HFFc6 (cell line): ENCODE results near the gene KCNMB2. TPM values are rescaled to one million over a fixed set of nuclear protein-coding genes. Genes with fewer than 3 reads are reported as not detected.

Source experiments
- DNase-seq: peaks from one replicate; pipeline ENCODE4 v3.0.0-alpha.2; 2018
- H3K27ac Mint-ChIP-seq: 2 replicates; pipeline ENCODE4 v1.8.0; 2020; ENCODE audit warnings: mild to moderate bottlenecking, mixed read lengths
- H3K27me3 Mint-ChIP-seq: 2 replicates; pipeline ENCODE4 v1.8.0; 2021; ENCODE audit warnings: mild to moderate bottlenecking, moderate library complexity, mixed read lengths; ENCODE audit not compliant: insufficient read depth
- H3K36me3 Mint-ChIP-seq: 2 replicates; pipeline ENCODE4 v1.8.0; 2021; ENCODE audit warnings: low read depth, mixed read lengths
- H3K4me1 Mint-ChIP-seq: 2 replicates; pipeline ENCODE4 v1.8.0; 2020; ENCODE audit warnings: low read depth, mixed read lengths
- H3K4me3 Mint-ChIP-seq: 2 replicates; pipeline ENCODE4 v1.8.0; 2020; ENCODE audit warnings: mild to moderate bottlenecking, moderate library complexity, mixed read lengths
- H3K9me3 Mint-ChIP-seq: 2 replicates; pipeline ENCODE4 v1.8.0; 2020; ENCODE audit warnings: mild to moderate bottlenecking, mixed read lengths
- CTCF ChIP-seq: fragments of 200-600 bp; sonication (generic); IDR thresholded peaks from 2 replicates; pipeline ENCODE4 v1.5.0; 2021; ENCODE audit warnings: antibody characterized with exemption, mild to moderate bottlenecking
- total RNA-seq, 6 experiments: library from RNA; stranded (reverse); fragmentation: NEBNext Ultra II Directional; extraction: Animal tissue kit (Norgen Biotek cat#: 25700); gene quantifications; 2 replicates in 1 of 6; 3 replicates in 5 of 6; pipeline ENCODE4 v1.2.3, GENCODE V29; 2021

The KCNMB2 gene
- total RNA-seq, 6 experiments from 2014 or later, result not detected

DNA sequence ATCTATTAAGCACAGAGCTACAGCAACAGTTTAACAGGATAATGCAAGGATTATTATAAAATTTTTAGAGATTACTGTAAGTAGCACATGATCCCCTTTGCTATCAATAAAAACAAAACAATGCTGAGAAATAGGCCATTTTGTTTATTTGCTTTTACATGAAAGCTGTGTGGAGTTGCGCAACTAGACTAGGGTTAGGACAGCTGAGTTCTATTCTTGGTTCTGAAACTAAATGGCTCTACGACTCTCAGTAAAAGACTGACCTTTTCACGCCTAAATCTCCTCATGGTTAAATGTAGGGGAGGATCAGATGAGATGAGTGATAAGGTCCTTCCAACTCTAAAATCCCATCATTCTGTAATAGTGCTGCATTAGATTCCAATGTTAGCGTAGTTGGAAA is 25.0 kb downstream of the KCNMB2 start:
- Mint-ChIP-seq H3K4me1 (no peaks in the 10 kb centered on the region), H3K36me3 (no peaks in the 10 kb centered on the region; the same call in 1 of the 2 replicates), H3K27ac (no peak overlapping the region), H3K9me3 (peaks cover 12% of the 10 kb centered on the region), H3K27me3 (no peaks in the 10 kb centered on the region), H3K4me3 (no peak overlapping the region)
- TF ChIP-seq CTCF, result no peak
- DNase-seq, result no peak

GRCh38 chr3:178562143-178562946 is 26.1 kb downstream of the KCNMB2 start:
- peaks cover 12% of the 10 kb centered on the region for H3K9me3 Mint-ChIP-seq
- H3K4me3 Mint-ChIP-seq, result no peak overlapping the region
- DNase-seq, result no peak

GRCh38 chr3:178562947-178563232 is 26.7 kb downstream of the KCNMB2 start:
- Mint-ChIP-seq H3K4me3 (no peak overlapping the region), H3K36me3 (no peaks in the 10 kb centered on the region; the same call in 1 of the 2 replicates), H3K27ac (no peak overlapping the region), H3K27me3 (no peaks in the 10 kb centered on the region), H3K4me1 (no peaks in the 10 kb centered on the region), H3K9me3 (peaks cover 12% of the 10 kb centered on the region)
- TF ChIP-seq CTCF, result no peak
- no peak for DNase-seq

More at GRCh38 chr3:178562143-178562946, 26.1 kb downstream of the KCNMB2 start:
- Mint-ChIP-seq H3K27me3 (no peaks in the 10 kb centered on the region), H3K36me3 (no peaks in the 10 kb centered on the region; the same call in 1 of the 2 replicates), H3K4me1 (no peaks in the 10 kb centered on the region), H3K27ac (no peak overlapping the region)
- TF ChIP-seq CTCF, result no peak

DNA sequence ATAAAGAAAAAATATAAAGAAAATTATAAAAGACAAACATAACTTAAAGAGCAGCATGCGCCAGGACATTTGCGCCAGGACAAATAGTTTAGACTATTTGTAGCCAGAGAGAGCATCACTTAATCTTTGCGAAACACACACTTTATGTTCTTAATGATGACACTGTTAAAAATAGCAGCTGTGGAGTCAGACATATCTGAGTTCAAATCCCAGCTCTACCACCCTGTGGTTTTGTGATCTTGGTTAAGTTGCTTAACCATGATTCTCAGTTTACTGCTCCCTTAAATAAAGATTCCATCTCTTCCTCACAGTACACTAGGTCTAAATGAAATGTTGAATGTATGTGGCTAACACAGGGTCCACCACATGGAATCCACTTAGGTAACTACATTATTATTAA is 31.4 kb downstream of the KCNMB2 start:
- Mint-ChIP-seq H3K9me3 (peaks cover 16% of the 10 kb centered on the region), H3K4me1 (no peaks in the 10 kb centered on the region), H3K27ac (no peak overlapping the region), H3K27me3 (no peaks in the 10 kb centered on the region), H3K4me3 (no peak overlapping the region), H3K36me3 (no peaks in the 10 kb centered on the region; the same call in 1 of the 2 replicates)
- no peak for DNase-seq
- TF ChIP-seq CTCF, result no peak

DNA sequence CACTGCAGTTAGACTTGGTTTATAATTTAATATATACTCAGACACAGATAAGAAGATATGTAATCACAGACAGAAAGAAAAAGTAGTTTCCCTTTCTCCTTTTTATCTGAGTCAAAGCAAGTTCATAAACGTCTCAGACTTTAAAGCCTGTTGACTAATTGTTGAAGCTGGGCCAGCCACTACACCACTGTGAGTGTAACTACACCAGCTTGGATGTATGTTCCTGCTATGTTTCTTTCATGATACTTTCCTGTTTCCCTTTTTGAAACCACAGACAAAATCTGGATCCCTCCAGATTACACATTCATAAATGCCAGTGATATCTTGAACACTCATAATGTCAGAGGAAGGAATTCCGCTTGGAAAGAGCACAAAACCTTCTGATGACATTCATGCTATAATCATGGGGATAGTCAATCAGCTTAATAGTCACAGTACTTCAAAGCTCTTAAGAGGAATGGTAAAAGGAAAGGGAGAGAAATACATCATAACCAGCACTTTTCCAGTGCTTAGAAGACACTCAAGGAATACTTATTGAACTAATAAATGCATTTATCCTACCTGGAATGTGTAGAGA is 32.0 kb downstream of the KCNMB2 start:
- Mint-ChIP-seq H3K9me3 (peaks cover 14% of the 10 kb centered on the region), H3K4me3 (no peak overlapping the region), H3K4me1 (no peaks in the 10 kb centered on the region), H3K27ac (no peak overlapping the region), H3K27me3 (no peaks in the 10 kb centered on the region), H3K36me3 (no peaks in the 10 kb centered on the region; the same call in 1 of the 2 replicates)
- no peak for TF ChIP-seq CTCF
- DNase-seq, result no peak
